Suprapubic skin (tissue), 4 donors: ENCODE results near the gene ACTL8. TPM values are rescaled to one million over a fixed set of nuclear protein-coding genes. Genes with fewer than 3 reads are reported as not detected.

Experiments
- DNase-seq, 2 donors: peaks; one replicate each; pipeline ENCODE4 v3.0.0-alpha.2; 2019; ENCODE audit warnings: low spot score in 2 of 2
- H3K27ac ChIP-seq: fragments of 200-600 bp; sonication (generic); one replicate; pipeline ENCODE4 v1.5.1; 2019
- H3K27me3 ChIP-seq: fragments of 200-600 bp; sonication (generic); one replicate; pipeline ENCODE4 v1.5.1; 2019
- H3K36me3 ChIP-seq: fragments of 200-600 bp; sonication (generic); one replicate; pipeline ENCODE4 v1.5.1; 2019
- H3K4me1 ChIP-seq: fragments of 200-600 bp; sonication (generic); one replicate; pipeline ENCODE4 v1.5.1; 2019
- H3K4me3 ChIP-seq: fragments of 200-600 bp; sonication (generic); one replicate; pipeline ENCODE4 v1.5.1; 2019; ENCODE audit warnings: mild to moderate bottlenecking
- H3K9me3 ChIP-seq: fragments of 200-600 bp; sonication (generic); one replicate; pipeline ENCODE4 v1.5.1; 2019
- EP300 ChIP-seq: sonication (generic); formaldehyde crosslinking; IDR thresholded peaks from one replicate; pipeline ENCODE4 v1.6.1; 2017; ENCODE audit warnings: antibody characterized with exemption
- POLR2A ChIP-seq, 2 donors: fragments of 450-650 bp; IDR thresholded peaks; one replicate each; pipeline ENCODE4 v1.6.1; 2017; ENCODE audit warnings: antibody characterized with exemption in 2 of 2, mild to moderate bottlenecking in 2 of 2, moderate library complexity in 2 of 2
- POLR2AphosphoS5 ChIP-seq, 3 donors: sonication (generic); formaldehyde crosslinking; IDR thresholded peaks; one replicate each; pipeline ENCODE4 v1.6.1; 2017; ENCODE audit warnings: antibody characterized with exemption in 3 of 3
- WGBS: methylation state at CpG from one replicate; pipeline ENCODE4 v1.1.5; 2018; 5-methylcytosine and 5-hydroxymethylcytosine counted together
- total RNA-seq, 4 donors: library from RNA; depleted of rRNA; stranded (reverse); fragments of >200 nt; gene quantifications; one replicate each; pipeline ENCODE4 v1.1.0, GENCODE V29; 2016
- TF ChIP-seq, protein P1 (sequence below), 2 donors: fragments of 200-600 bp in 1 of 2; fragments of 450-650 bp in 1 of 2; sonication (generic) in 1 of 2; IDR thresholded peaks; one replicate each; pipeline ENCODE4 v1.5.1; 2016 to 2019; ENCODE audit warnings: antibody characterized with exemption in 2 of 2, mild to moderate bottlenecking in 1 of 2, moderate library complexity in 1 of 2

ACTL8 gene
- total RNA-seq, 4 donors from 2014 or later: not detected

DNA sequence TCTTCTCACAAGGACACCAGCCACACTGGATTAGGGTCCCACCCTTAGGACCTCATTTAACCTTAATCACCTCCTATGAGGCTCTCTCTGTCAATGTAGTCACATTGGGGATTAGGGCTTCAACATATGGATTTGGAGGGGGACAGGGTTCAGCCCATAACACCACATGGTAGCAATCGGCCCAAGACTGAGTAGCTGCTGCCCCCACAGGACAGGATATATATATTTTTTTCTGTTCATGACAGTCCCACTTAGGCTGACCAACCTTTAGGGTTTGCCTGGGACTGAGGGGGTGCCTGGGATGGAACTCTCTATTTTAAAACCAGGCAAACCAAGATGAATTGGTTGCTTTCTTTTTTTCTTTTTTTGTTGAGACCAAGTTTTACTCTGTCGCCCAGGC lies 8.2 kb upstream of the ACTL8 start:
- TF ChIP-seq, protein P1, sequence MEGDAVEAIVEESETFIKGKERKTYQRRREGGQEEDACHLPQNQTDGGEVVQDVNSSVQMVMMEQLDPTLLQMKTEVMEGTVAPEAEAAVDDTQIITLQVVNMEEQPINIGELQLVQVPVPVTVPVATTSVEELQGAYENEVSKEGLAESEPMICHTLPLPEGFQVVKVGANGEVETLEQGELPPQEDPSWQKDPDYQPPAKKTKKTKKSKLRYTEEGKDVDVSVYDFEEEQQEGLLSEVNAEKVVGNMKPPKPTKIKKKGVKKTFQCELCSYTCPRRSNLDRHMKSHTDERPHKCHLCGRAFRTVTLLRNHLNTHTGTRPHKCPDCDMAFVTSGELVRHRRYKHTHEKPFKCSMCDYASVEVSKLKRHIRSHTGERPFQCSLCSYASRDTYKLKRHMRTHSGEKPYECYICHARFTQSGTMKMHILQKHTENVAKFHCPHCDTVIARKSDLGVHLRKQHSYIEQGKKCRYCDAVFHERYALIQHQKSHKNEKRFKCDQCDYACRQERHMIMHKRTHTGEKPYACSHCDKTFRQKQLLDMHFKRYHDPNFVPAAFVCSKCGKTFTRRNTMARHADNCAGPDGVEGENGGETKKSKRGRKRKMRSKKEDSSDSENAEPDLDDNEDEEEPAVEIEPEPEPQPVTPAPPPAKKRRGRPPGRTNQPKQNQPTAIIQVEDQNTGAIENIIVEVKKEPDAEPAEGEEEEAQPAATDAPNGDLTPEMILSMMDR (IDR thresholded peaks at IDR 0.05): no peak
- TF ChIP-seq EP300 (no peak), POLR2AphosphoS5 (IDR thresholded peaks at IDR 0.05) (no peak), POLR2A (IDR thresholded peaks at IDR 0.05) (no peak)
- Histone ChIP-seq H3K27me3 (peaks cover 26% of the 10 kb centered on the region), H3K9me3 (no peaks in the 10 kb centered on the region), H3K27ac (no peak overlapping the region), H3K36me3 (no peaks in the 10 kb centered on the region), H3K4me1 (no peaks in the 10 kb centered on the region), H3K4me3 (no peak overlapping the region)
- no peak for DNase-seq
- 76% methylated on average over 2 of the region's 2 CpGs for WGBS

DNA sequence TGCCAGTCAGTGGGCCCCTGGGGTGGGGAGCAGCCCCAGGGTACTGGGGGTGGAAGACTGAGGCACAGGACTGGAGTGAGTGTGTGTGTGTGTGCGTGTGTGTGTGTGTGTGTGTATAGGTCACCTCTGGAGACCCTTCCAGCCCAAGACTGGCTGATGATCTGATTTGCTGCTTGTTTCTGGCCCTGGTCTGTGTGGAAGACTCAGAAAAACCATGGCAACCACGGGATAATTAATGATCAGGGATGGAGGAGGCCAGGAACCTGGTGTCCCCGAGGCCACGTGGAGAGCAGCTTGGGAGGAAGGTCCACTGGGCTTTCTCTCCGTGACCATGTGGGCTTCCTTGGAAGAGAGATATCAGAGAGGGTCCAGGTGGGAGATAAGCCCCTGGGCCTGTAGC lies 4.8 kb upstream of the ACTL8 start:
- H3K4me3 ChIP-seq: no peak overlapping the region
- WGBS: 100% methylated on average over 1 of the region's 5 CpGs
- no peaks in the 10 kb centered on the region for H3K36me3 ChIP-seq
- H3K27me3 ChIP-seq: peaks cover 10% of the 10 kb centered on the region
- peaks cover 11% of the 10 kb centered on the region for H3K9me3 ChIP-seq
- DNase-seq: no peak
- no peak overlapping the region for H3K27ac ChIP-seq
- no peaks in the 10 kb centered on the region for H3K4me1 ChIP-seq
- TF ChIP-seq POLR2AphosphoS5 (IDR thresholded peaks at IDR 0.05) (no peak), POLR2A (IDR thresholded peaks at IDR 0.05) (no peak)
- TF ChIP-seq, protein P1 (IDR thresholded peaks at IDR 0.05): no peak

- H3K9me3 ChIP-seq: peaks cover 19% of the 10 kb centered on the region
- H3K4me1 ChIP-seq: no peaks in the 10 kb centered on the region
- no peak overlapping the region for H3K4me3 ChIP-seq
- no peaks in the 10 kb centered on the region for H3K36me3 ChIP-seq
- DNase-seq: no peak
- peaks cover 7% of the 10 kb centered on the region for H3K27me3 ChIP-seq
- 74% methylated on average over 4 of the region's 4 CpGs for WGBS
- H3K27ac ChIP-seq: no peak overlapping the region
- TF ChIP-seq EP300 (no peak), POLR2AphosphoS5 (IDR thresholded peaks at IDR 0.05) (no peak), POLR2A (IDR thresholded peaks at IDR 0.05) (no peak)
- TF ChIP-seq, protein P1 (IDR thresholded peaks at IDR 0.05): no peak
Measured at GRCh38 chr1:17752356-17752755, 2.8 kb upstream of the ACTL8 start.

GRCh38 chr1:17757426-17757825 lies 2.3 kb downstream of the ACTL8 start:
- Histone ChIP-seq H3K9me3 (peaks cover 28% of the 10 kb centered on the region), H3K27me3 (peaks cover under 1% of the 10 kb centered on the region), H3K4me1 (no peaks in the 10 kb centered on the region), H3K36me3 (no peaks in the 10 kb centered on the region), H3K27ac (no peak overlapping the region), H3K4me3 (no peak overlapping the region)
- TF ChIP-seq EP300 (no peak), POLR2A (IDR thresholded peaks at IDR 0.05) (no peak), POLR2AphosphoS5 (IDR thresholded peaks at IDR 0.05) (no peak)
- TF ChIP-seq, protein P1 (IDR thresholded peaks at IDR 0.05): no peak
- no peak for DNase-seq
- whole genome bisulfite sequencing: 85% methylated on average over 6 of the region's 6 CpGs

DNA sequence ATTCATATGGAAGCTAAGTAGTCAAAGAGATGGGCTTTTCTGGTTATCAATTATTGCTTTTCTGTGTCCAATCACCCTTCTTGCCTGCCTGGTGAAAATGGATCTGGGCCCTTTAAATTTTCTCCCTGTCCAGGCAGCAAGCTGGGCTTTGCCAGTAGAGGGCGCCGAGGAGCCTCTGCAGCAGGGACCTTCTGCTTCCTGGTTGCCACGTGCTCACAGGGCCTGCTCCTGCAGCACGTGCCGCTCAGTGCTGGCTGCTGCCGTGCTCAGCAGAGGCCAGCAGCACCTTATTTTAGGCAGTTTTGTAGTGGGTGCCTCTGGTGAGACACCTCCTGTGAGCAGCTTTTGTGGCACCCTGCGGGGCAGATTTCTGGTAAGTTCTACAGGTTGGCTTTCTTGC lies 4.0 kb downstream of the ACTL8 start:
- H3K27ac ChIP-seq: no peak overlapping the region
- peaks cover 17% of the 10 kb centered on the region for H3K27me3 ChIP-seq
- peaks cover 28% of the 10 kb centered on the region for H3K9me3 ChIP-seq
- H3K4me1 ChIP-seq: no peaks in the 10 kb centered on the region
- no peak for TF ChIP-seq POLR2AphosphoS5 (IDR thresholded peaks at IDR 0.05)
- TF ChIP-seq EP300: no peak
- TF ChIP-seq POLR2A (IDR thresholded peaks at IDR 0.05): no peak
- TF ChIP-seq, protein P1 (IDR thresholded peaks at IDR 0.05): no peak
- H3K36me3 ChIP-seq: no peaks in the 10 kb centered on the region
- no peak overlapping the region for H3K4me3 ChIP-seq
- WGBS: 68% methylated on average over 7 of the region's 7 CpGs
- DNase-seq: no peak
